Measurements from ENCODE around the gene ZNF451. TPM values are rescaled to one million over a fixed set of nuclear protein-coding genes. Genes with fewer than 3 reads are reported as not detected.
"Not testable (repeated sequence)": the region's sequence is repeated elsewhere in the genome, so short reads cannot be mapped to it uniquely, and the experiment has no call there.

The ZNF451 gene, protein sequence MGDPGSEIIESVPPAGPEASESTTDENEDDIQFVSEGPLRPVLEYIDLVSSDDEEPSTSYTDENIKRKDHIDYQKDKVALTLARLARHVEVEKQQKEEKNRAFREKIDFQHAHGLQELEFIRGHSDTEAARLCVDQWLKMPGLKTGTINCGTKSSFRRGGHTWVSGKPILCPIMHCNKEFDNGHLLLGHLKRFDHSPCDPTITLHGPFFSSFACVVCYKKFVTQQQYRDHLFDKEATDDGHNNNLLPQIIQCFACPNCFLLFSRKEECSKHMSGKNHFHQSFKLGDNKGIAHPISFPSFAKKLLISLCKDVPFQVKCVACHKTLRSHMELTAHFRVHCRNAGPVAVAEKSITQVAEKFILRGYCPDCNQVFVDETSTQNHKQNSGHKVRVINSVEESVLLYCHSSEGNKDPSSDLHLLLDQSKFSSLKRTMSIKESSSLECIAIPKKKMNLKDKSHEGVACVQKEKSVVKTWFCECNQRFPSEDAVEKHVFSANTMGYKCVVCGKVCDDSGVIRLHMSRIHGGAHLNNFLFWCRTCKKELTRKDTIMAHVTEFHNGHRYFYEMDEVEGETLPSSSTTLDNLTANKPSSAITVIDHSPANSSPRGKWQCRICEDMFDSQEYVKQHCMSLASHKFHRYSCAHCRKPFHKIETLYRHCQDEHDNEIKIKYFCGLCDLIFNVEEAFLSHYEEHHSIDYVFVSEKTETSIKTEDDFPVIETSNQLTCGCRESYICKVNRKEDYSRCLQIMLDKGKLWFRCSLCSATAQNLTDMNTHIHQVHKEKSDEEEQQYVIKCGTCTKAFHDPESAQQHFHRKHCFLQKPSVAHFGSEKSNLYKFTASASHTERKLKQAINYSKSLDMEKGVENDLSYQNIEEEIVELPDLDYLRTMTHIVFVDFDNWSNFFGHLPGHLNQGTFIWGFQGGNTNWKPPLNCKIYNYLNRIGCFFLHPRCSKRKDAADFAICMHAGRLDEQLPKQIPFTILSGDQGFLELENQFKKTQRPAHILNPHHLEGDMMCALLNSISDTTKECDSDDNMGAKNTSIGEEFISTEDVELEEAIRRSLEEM
- total RNA-seq, result 31.6 and 49.8 TPM in 2 replicates

DNA sequence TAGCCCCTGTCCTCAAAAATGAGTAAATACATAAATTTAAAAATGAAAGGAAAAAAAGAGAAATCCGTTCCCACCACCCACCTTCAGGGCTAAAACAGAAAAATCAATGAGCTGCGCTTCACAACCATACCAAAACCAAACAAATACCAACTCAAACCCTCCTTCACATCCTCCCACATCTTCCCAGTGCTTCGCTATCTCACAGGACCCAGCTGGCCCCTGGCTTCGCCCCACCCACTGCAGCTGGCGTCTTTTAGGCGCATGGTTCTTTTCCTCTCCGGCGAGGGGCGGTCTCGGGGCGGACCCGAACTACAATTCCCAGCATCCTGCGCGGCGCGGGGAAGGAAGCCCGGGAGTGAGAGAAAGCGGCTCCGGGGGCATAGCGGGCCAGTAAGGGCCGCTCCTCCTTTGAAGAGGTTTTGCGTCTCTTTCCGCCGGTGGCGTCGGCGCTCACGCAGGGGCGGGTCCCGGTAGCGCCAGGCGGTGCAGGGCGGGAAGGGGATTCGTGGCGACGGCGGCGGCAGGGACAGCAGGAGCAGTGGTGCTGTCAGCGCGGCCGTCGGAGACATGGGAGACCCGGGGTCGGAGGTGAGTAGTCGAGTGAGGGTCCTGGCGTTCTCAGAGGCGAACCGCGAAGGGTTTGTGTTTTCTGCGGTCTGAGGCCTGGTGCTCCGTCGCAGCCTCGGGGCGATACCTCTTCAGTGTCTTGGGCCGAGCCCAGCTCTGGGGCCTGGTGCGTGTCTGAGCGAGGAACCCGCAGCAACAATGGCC lies at the start of gene ZNF451:
ZNF451 (plus strand) TSS at position 502 of the 771 bp plus-strand sequence; CDS start at position 568, 66 bp downstream.
- DNase-seq (ENCODE audit: low read depth in 2 of 2), result peak; percentile 97

DNA sequence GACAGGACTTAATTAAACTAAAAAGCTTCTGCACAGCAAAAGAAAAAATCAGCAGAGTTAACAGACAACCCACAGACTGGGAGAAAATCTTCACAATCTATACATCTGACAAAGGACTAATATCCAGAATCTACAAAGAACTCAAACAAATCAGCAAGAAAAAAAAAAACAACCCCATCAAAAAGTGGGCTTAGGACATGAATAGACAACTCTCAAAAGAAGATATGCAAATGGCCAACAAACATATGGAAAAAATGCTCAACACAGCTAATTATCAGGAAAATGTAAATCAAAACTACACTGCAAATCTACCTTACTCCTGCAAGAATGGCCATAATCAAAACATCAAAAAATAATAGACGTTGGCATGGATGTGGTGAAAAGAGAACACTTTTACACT lies 45.9 kb upstream of the ZNF451 start:
- not testable (repeated sequence) for DNase-seq (ENCODE audit: low read depth in 2 of 2)

DNA sequence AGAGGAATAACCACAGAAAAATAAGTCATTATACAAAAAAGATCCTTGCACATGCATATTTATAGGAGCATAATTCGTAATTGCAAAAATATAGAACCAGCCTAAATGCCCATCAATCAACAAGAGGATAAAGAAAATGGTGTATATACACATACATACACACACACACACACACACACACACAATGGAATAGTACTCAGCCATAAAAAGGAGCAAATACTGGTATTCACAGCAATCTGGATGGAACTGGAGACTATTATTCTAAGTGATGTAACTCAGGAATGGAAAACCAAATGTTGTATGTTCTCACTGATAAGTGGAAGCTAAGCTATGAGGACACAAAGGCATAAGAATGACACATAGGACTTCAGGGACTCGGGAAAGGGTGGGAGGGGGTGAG lies 45.4 kb upstream of the ZNF451 start:
- no peak for DNase-seq (ENCODE audit: low read depth in 2 of 2)

DNA sequence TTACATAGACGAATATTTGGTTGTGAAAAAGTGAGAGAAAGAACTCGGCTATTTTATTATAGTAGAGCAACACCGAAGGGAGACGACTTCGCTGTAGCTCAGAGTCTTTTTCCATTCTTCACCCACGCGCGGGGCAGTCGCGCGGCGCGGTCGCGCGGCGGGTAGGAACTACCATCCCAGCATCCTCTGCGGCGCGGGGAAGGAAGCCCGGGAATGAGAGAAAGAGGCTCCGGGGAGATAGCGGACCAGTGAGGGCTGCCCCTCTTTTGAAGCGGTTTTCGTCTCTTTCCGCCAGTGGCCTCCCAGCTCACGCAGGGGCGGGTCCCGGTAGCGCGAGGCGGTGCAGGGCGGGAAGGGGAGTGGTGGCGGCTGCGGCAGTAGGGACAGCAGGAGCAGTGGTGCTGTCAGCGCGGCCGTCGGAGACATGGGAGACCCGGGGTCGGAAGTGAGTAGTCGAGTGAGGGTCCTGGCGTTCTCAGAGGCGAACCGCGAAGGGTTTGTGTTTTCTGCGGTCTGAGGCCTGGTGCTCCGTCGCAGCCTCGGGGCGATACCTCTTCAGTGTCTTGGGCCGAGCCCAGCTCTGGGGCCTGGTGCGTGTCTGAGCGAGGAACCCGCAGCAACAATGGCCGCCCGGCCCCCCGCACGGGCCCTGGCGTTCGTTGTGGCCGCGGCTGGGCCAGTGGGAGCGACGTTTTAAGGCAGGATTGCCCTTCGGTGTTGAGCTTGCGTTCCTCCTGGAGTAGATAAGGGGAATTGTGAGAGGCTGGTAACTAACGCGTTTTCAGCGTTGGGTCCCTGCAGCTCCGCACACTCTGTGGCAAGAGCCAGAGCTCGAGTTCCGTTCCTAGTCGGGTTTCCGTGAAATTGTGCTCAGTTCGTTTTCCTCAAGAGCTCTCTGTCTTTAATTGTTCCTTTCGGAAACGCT lies 43.4 kb upstream of the ZNF451 start, which contains the start of gene KIAA1586:
KIAA1586 (plus strand) TSS at position 362 of the 925 bp plus-strand sequence; CDS start at position 425, 63 bp downstream.
- DNase-seq (ENCODE audit: low read depth in 2 of 2), result peak; percentile 88 to 93

DNA sequence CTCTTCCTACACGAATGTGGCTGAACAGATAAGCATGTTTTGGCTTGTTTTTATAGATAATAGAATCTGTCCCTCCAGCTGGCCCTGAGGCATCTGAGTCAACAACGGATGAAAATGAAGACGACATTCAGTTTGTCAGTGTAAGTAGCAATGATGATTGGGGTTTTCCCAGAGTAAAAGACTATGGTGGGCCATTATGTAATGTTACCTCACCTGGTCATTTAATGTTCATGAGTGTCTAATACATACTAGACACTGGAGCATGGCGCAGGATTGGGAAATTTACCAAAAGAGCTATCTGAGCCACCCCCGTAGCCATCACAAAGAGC lies 42.8 kb upstream of the ZNF451 start:
- not testable (repeated sequence) for DNase-seq (ENCODE audit: low read depth in 2 of 2)

DNA sequence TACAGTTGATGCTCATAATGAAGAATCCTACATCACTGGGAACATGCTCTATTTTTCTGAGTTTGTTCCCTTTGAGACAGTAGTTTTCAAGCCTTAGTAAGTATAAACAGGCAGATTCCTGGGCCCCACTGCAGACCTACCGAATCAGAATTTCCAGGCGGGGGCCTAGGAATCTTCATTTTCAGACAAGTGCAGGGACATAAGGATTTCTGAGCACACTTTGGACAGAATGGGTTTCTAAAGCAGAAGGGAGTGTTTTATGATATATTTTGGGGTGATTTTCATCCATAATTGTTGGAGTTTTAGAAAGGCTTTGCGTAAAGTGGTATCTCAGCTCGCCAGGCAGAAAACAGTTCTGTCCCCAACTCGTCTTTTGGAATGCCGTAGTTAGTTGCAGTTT lies 42.1 kb upstream of the ZNF451 start:
- not testable (repeated sequence) for DNase-seq (ENCODE audit: low read depth in 2 of 2)

DNA sequence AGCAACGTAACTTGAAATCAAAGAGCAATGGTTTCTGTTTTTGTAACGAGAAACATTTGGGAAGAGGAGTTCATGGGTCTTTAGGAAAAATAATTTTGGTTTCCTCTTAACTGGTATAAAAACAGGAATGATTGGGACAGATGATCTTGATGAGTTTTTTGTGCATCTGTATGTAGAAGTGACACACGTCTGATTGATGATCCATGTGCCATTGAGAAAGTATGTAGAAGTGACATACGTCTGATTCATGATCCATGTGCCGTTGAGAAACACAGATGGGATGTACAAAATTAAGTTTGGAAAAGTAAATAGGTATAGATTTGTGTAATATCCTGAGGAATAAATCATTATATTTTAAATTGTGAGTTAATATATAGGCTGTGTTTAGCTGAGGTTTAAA lies 41.4 kb upstream of the ZNF451 start:
- no peak for DNase-seq (ENCODE audit: low read depth in 2 of 2)

DNA sequence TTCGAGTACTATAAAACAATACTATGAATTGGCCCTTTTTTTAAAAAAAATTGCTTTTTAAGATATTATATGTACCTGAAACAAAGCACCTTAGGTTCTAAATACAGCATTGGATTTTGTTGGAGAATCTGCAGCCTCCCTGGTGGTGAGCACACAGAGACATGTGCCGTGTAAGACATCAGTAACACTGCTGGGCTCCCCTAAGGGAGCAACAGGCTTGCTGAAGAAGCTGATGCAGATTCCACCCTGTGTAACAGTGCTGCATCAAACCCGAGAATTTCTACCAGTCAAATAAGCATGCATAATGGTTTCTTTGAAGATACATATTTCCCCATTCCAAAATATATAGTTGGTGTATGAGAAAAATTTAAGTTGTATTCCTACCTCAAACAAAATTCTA lies 26.1 kb upstream of the ZNF451 start:
- DNase-seq (ENCODE audit: low read depth in 2 of 2), result no peak

DNA sequence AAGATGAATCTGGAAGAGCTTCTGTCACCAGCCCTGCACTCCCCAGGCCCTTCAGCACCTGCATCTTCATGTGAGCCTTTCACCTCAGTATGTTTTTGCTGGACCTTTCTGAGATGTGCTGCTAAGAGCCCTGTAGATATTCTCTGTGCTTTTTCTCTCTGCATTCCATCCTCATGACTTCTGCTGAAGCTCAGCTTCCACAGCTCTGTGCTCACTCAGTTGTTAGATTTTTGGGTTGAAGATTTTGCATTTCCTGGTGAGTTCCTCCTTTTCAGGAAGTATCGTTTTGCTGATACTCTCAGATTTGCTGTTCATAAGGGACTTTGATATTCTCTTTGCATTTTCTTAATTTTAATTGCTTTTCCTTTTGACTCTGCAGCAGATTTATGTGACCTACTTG lies 25.2 kb upstream of the ZNF451 start:
- DNase-seq (ENCODE audit: low read depth in 2 of 2), result no peak

DNA sequence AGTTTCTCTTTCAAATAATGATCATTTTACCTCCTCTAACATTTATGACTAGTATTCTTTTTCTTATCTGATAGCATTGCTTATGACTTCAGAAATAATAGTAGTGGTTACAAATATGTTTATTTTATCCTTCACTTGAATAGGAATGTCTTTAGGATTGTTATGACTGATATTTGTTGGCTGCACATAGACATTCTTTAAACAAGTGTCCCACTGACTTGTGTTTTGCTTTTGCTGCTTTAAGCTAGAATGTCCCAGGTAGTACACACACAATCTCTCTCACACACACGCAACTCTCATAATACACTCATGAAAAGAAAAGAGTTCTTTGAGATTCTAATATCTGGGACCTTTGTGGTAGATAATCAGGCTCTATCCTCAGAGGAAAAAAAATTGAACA lies 21.9 kb upstream of the ZNF451 start:
- no peak for DNase-seq (ENCODE audit: low read depth in 2 of 2)

DNA sequence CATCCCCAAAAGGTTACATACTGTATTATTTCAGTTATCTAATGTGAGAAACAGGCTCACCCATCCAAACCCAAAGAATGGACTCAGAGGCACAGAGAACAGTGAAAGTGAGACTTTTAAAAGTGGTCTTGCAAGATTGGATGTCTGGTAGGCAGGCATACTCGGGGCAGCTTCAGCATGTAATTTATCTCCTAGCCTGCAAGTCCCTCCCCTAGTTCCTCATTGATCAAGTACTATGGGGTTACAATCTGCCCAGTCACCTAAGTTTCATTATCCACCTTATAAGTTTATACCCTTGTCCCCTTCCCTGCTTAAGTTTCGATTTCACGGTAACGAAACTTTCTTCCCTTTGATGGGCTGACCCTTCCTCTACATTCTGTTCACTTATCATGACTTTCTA lies 20.8 kb upstream of the ZNF451 start:
- DNase-seq (ENCODE audit: low read depth in 2 of 2), result no peak

DNA sequence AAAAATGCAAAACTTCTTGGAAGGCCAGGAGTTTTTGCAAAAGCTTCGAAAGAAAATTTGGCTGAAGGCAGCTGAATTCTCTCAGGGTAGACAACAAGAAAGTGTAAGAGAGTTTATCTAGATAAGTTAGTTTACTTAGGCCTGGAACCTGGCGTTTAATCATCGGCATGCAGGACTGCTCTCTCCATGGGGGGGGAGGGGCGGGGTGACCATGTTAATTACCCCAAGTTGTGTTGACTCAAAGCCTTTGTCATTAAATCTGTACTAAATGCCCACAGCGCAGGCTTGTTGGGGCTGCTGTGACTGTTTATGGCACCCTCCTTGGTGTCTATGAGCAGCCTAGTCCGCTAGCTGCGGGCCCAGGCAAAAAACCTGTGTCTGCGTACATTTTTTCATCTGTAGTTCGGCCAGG lies 20.1 kb upstream of the ZNF451 start:
- DNase-seq (ENCODE audit: low read depth in 2 of 2), result no peak

DNA sequence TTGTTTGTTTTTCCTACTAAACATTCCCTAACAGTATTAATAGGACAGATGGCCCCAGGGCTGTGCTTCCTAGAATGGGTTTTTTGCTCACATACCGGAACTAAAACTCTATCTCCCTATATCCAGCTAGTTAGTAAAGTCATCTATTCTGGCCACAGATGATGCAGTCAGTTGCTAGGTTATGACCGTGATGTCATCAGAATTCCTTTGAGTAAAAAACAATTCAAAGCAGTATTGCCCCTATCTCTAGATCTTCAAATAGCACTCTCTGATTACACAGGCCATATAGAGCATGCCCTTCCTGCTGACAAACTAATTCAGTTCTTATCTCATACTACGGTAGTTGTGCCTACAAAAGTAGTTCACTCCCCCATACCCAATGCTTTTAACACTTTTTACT lies 17.9 kb upstream of the ZNF451 start:
- DNase-seq (ENCODE audit: low read depth in 2 of 2), result no peak

DNA sequence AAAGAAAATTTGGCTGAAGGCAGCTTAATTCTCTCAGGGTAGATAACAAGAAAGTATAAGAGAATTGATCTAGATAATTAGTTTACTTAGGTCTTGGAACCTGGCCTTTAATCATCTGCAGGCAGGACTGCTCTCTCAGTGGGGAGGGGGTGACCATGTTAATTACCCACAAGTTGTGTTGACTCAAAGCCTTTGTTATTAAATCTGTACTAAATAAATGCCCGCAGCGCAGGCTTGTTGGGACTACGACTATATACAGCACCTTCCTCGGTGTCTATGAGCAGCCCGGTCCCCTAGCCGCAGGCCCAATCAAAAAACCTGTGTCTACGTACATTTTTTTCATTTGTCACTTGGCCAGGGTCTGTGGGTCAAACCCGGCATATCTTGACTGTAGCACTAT lies 15.6 kb upstream of the ZNF451 start:
- no peak for DNase-seq (ENCODE audit: low read depth in 2 of 2)

DNA sequence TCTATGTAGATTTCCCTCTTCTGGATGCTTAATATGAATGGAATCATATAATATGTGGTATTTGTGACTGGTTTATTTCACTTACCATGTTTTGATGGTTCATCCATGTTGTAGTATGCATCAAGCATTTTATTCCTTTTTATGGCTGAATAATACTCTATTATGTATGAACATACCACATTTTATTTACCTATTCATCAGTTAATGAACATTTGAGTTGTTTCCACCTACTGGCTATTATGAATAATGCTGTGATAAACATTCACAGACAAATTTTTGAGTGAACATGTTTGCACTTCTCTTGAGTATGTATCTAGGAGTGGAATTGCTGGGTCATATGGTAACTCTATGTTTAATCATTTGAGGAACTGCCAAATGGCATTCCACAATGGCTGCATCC lies 14.9 kb upstream of the ZNF451 start:
- no peak for DNase-seq (ENCODE audit: low read depth in 2 of 2)

DNA sequence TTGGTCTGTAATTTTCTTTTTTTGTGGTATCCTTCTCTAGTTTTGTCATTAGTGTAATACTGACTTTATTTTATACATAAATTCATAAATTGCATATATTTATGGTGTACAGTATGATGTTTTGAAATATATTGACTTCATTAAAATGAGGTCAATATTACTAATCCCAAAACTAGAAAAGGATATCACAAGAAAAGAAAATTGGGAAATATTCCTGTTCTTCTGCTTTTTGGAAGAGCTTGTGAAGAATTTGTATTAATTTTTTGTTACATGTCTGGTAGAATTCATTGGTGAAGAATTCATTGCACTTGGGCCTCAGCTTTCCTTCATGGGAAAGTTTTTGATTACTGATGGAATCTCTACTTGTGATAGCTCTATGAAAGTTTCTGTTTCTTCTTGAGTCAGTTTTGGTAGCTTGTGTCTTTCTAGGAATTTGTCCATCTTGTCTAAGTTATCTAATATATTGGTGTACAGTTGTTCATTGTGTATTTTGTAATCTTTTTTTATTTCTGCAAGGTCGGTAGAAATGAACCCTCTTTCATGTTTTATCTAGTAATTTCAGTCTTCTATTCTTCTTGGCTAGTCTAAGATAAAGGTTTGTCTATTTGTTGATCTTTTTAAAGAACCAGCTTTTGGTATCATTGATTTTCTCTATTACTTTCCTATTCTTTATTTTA lies 11.3 kb upstream of the ZNF451 start:
- DNase-seq (ENCODE audit: low read depth in 2 of 2), result no peak

DNA sequence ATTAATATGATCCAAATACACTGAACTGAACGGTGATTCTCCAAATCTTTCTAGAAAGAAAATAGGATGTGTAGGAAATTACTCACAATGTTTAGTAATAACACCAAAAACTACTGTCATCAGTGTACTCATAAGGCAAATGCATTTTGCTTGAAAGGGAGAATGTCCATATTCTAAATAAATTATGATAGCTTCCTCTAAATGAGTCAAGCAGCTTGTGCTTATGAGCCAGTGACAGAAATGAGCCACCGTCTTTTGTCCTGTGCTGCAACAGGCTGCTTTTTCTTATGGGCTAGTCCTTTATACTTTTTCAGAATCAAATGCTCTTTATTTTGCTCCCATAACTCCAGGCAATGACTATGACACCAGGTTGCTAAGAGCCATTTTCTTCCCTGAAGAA lies 4.5 kb upstream of the ZNF451 start:
- DNase-seq (ENCODE audit: low read depth in 2 of 2), result peak in 1 of 2 donors; percentile 56

DNA sequence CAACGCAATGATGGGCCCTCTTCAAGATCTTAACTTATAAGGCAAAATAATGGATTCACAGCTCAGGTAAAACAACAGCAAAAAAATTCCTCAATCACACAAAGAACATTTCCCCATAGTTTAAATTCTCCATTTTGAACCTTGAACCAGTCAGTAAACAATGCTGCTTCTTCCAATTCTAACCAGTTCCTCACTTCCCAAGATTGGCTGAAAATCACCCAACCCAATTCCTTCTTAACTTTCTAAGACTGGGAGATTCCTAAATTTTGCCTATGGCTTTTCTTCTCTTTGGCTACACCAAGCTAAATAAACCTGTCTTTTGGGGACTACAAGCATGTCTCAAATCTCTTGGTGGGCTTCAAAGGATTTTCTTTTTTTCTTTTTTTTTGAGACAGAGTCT lies 3.1 kb upstream of the ZNF451 start:
- DNase-seq (ENCODE audit: low read depth in 2 of 2), result no peak

DNA sequence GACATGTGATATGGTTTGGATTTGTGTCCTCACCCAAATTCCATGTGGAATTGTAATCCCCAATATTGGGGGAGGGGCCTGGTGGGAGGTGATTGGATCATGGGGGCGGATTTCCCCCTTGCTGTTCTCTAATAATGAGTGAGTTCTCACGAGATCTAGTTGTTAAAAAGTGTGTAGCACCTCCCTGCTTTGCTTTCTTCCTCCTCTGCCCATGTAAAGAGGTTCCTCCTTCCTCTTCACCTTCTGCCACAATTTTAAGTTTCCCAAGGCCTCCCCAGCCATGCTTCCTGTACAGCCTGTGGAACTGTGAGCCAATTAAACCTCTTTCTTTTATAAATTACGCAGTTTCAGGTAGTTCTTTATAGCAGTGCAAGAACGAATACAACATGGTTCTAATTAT lies 2.1 kb upstream of the ZNF451 start:
- DNase-seq (ENCODE audit: low read depth in 2 of 2), result no peak

DNA sequence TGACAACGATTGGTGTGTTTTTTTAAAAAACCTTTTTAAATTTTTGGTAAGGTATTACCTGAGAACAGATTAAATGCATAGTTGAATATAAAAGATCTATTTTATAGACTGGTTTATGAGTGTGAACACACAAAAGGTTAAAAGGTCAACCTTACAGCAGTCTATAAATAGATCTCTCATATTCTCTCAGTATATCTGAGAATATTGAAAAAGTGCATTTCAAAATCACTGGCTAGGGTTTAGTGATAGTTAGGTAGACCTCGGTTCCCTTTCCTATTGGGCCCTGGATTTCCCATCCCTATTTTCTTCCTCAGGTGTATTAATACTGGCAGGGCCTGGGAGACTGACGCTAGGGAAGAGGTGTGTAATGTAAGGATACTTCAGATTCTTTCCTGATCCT lies 723 bp upstream of the ZNF451 start:
- no peak for DNase-seq (ENCODE audit: low read depth in 2 of 2)
